Choroid plexus epithelial cell (primary cell): ENCODE data around the gene GFI1B.
"Not testable (repeated sequence)": the region's sequence is repeated elsewhere in the genome, so short reads cannot be mapped to it uniquely, and the experiment has no call there.

Experiments
- DNase-seq: peaks from one replicate; pipeline ENCODE4 v3.0.0-alpha.2; 2010; ENCODE audit warnings: low read depth
- H3K4me3 ChIP-seq: 2 replicates; pipeline ENCODE4 v1.5.1; 2011; ENCODE audit warnings: low read depth, mild to moderate bottlenecking, control low read depth, low read length, moderate library complexity
- TF ChIP-seq, protein P1 (sequence below): conservative IDR thresholded peaks from 2 replicates; pipeline ENCODE4 v1.5.1; 2011; ENCODE audit warnings: low read depth, mild to moderate bottlenecking, control low read depth, inconsistent platforms, low read length, moderate library complexity

The GFI1B gene

DNA sequence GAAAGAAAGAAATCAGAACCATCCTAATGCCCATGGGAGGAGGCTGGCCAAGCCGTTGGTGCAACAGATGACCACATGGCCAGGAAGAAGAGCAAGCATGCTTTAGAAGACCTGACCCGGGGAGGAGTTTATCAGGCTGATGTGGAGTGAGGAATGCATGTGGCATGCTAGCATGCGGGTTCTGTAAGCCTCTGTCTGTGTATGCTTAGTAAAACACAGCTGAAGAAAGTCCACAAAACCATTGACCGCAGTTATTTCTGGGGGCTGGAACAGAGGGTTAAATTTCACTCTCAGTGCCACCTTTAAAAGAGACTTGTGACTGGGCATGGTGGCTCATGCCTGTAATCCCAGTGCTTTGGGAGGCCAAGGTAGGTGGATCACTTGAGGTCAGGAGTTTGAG lies 19.1 kb downstream of the GFI1B start:
- H3K4me3 ChIP-seq = no peak overlapping the region
- DNase-seq = peak; percentile 75
- TF ChIP-seq, protein P1, sequence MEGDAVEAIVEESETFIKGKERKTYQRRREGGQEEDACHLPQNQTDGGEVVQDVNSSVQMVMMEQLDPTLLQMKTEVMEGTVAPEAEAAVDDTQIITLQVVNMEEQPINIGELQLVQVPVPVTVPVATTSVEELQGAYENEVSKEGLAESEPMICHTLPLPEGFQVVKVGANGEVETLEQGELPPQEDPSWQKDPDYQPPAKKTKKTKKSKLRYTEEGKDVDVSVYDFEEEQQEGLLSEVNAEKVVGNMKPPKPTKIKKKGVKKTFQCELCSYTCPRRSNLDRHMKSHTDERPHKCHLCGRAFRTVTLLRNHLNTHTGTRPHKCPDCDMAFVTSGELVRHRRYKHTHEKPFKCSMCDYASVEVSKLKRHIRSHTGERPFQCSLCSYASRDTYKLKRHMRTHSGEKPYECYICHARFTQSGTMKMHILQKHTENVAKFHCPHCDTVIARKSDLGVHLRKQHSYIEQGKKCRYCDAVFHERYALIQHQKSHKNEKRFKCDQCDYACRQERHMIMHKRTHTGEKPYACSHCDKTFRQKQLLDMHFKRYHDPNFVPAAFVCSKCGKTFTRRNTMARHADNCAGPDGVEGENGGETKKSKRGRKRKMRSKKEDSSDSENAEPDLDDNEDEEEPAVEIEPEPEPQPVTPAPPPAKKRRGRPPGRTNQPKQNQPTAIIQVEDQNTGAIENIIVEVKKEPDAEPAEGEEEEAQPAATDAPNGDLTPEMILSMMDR = no peak

DNA sequence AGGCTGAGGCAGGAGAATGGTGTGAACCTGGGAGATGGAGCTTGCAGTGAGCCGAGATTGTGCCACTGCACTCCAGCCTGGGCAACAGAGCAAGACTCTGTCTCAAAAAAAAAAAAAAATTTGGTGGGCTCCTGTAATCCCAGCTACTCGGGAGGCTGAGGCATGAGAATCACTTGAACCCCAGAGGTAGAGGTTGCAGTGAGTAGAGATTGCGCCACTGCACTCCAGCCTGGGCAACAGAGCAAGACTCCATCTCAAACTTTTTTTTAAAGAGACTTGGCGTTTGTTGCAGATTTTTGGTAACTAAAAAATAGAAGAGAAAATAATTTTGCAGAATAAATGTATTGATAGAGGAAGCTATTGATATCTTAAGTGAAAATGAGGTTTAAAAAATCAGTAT lies 19.7 kb downstream of the GFI1B start:
- not testable (repeated sequence) for H3K4me3 ChIP-seq, DNase-seq

DNA sequence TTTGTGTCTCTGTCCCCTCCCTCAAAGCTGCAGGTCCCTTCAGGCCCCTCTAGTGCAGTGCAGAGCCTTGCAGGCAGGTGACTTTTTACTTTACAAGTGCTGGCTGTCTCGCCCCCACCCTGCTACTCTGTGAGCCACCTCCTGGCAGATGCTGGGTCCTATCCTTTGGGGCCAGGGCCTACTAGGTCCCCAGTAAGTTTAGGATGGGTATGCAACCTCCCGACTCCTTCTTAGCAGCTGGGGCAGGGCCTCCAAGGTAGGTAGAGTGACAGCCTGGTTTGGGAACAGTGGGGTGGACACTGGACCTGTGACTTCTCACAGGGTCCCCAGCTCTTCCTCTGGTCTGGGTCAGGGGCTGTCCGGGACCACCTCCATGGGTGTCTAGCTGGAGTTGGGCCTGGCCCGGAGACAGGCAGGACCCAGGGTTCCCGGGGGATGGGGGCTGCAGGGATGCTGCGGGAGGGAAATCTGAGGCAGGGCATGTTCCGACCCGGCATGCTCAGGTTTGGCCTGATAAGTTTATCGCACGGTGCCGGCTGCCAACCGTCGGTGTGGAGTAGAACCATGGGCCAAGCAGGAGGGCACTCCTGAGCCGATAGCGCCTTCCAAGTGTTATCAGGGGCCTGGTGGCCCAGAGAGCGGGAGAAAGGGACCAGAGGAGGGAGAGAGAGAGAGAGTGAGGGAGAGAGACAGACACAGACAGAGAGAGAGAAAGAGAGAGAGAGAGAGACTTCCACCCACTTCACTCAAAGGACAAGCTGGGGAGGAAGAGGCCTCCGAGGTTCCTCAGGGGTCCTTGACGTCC lies 20.5 kb downstream of the GFI1B start:
- TF ChIP-seq, protein P1 = no peak
- no peak for DNase-seq
- no peak overlapping the region for H3K4me3 ChIP-seq

DNA sequence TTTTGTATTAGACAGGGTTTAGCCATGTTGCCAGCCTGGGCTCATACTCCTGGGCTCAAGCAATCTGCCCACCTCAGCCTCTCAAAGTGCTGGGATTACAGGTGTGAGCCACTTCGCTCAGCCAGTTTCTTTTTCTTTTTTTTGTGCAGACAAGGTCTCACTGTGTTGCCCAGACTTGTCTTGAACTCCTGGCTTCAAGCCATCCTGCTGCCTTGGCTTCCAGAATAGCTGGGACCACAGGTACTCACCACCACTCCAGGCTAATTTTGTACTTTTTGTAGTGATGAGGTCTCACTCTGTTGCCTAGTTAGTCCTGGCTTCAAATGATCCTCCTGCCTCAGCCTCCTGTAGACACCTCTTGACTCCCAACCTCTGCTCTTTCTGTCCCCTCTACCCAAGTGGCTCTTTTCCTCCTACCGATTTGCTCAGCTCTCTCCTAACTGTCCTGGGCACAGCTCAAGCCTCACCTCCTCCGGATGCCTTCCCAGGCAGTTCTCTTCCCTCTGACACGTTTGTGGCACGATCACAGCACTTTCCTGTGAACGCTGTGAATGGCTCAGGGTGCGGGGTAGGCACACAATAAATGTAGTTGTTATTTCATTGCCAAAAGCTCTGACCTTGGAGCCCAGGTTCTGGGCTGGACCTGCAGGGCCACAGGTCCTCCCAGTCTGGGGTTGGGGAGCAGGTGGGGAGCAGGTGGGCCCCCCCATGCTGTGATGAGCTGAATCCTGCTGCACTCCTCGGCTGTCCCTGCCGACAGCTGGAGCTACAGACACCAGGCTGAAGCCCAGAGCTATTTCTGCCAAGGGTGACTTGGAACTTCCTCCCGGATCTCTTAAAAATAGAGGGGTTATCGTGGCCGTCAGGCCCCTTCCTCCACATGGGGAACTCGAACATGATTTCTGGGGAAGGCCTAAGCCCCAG lies 23.9 kb downstream of the GFI1B start:
- DNase-seq = no peak
- TF ChIP-seq, protein P1 = no peak
- H3K4me3 ChIP-seq = no peak overlapping the region

DNA sequence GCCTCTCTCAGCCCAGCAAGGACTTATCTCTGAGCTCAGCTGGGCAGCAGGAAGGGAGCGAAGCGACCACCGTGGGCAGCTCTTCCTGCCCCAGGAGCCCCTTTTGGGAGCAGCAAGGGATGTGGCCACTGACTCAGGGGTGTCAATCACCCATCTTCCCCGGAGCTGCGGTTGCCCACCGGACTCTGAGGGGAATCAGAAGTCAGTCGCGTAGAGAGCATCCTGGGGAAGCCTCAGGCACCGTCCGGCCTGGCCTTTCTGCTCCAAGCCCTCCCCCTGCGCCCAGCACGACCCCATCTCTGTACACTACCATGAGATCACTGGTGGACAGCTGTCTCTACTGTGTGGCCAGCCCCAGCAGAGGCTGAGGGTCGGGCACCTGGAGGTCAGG lies 24.6 kb downstream of the GFI1B start:
- no peak for DNase-seq
- H3K4me3 ChIP-seq = no peak overlapping the region
- TF ChIP-seq, protein P1 = no peak

DNA sequence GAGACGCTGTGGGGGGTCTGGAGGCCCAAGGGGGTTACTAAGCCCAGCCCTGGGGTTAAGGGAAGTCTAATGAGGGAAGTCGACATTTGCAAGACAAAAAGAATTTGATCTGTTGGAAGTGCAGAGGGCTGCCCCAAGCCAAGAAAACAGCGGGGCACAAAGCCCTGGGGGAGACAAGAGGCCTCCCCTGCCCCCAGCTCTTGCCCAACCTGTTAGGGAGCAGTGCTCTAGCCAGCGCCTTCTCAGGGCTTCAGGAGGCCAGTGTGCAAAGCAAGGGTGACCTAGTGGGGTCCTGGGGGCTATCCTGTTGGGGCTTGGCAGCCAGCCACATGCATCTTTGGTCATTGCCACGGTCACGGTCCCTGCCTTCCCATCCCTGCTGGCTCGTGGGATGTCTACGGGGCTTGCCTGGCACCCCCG lies 25.2 kb downstream of the GFI1B start:
- H3K4me3 ChIP-seq = no peak overlapping the region
- TF ChIP-seq, protein P1 = no peak
- no peak for DNase-seq

DNA sequence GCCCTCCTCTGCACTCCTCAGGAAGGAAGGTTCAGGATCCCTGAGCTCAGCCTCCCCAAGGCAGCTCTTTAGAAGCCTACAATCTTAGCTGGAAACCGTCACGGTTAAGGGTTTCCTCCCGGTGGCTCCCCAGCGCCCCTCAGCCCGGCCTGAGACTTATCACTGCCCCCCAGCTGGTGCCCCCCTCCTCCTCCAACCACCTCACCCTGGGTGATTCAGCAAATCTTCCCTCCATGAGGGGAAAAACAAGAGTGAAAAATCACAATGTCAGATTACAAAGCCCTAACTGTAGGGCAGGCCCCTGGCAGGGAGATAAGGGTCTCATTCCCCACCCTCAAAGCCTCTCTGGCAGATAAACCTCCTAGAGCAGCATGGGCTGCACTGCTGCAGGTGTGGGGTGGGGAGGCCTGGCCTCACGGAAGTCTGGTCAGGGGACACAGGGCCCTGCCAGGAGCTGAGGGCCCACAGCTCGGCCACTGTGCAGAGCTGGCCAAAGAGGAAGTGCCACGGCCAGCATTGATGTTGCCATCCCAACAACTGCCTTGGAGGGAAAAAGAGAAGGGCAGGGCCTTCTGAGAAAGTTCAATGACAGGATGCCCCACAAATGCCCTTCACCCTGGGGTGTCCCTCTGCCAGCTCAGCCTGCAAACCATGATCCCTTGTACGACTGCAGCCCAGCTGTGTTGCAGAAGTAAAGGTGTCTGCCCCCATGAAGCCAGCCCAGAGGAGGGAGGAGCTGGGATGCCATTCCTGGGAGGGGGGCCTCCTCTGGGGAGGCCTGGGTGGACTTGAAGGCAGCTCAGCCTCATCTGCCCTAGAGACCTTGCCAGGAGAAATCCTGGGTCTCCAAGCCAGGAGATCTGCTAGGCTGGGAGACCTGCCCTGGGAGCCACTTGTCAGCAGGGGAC lies 25.9 kb downstream of the GFI1B start:
- no peak overlapping the region for H3K4me3 ChIP-seq
- TF ChIP-seq, protein P1 = no peak
- DNase-seq = no peak
